ENCODE data around the gene ADAM17.
"Not testable (repeated sequence)": the region's sequence is repeated elsewhere in the genome, so short reads cannot be mapped to it uniquely, and the experiment has no call there.

ADAM17 gene

DNA sequence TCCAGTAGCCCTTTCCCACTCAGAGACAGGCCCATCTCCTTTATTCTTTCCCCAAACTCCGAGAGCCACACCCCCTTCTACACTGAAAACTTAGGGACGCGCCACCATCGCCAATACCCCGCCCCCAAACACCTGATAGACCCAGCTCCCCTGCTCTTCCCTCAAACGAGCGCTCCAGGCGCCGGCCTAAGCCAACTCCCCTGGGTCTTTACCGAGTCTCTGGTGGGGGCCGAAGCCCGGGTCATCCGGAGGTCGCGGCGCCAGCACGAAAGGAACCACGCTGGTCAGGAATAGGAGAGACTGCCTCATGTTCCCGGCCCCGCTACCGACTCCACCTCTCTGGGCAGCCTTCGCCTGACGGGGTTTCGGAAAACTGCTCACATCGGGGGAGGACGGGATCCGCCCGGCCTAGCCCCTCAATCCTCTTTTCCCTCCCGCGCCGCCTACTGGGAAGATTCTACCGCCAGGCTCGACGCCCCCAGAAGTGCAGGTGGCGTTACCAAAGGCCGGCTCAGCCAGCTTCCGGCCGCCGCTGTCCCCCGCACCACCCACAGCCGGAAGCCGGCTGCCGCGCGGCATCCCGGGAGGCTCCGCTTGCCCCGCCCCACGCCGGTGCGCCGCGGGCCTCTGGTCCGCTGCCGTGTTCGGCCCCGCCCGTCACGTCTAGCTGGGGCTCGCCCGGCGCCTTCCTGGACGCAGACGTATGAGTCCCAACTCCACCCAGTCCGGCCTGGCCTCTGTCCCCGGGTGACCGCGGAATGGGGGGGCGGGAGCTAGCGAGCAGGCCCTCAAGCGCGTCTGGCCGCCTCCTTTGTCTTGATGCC is at the start of gene ADAM17:
Gene ADAM17, minus strand, starts transcription at position 534 of the 824 bp plus-strand sequence. Its CDS starts 225 bp downstream, at position 309.
- in situ Hi-C loops (cut with MboI; ENCODE audit: low sequenced_read_pairs), result no loop called here

DNA sequence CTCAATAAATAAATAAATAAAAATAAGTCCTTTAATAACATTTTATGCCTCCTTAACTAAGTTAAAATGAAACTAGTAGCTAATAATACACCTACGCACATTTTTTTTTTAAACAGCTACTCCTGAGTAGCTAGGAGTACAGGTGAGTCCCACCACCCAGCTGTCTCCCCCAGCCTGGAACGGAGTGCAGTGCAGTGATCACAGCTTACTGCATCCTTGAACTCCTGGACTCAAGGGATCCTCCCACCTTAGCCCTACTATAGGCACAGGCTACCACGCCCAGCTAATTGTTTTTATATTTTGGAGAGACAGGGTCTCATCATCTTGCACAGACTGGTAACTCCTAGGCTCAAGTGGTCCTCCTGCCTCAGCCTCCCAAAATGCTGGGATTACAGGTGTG is 46.8 kb upstream of the ADAM17 start:
- in situ Hi-C loops (cut with MboI; ENCODE audit: low sequenced_read_pairs), result no loop called here

- in situ Hi-C loops (cut with MboI; ENCODE audit: low sequenced_read_pairs), result no loop called here
Measured at GRCh38 chr2:9601397-9601796, 45.8 kb upstream of the ADAM17 start.

- in situ Hi-C loops (cut with MboI; ENCODE audit: low sequenced_read_pairs), result no loop called here
Measured at GRCh38 chr2:9599430-9599829, 43.8 kb upstream of the ADAM17 start.

DNA sequence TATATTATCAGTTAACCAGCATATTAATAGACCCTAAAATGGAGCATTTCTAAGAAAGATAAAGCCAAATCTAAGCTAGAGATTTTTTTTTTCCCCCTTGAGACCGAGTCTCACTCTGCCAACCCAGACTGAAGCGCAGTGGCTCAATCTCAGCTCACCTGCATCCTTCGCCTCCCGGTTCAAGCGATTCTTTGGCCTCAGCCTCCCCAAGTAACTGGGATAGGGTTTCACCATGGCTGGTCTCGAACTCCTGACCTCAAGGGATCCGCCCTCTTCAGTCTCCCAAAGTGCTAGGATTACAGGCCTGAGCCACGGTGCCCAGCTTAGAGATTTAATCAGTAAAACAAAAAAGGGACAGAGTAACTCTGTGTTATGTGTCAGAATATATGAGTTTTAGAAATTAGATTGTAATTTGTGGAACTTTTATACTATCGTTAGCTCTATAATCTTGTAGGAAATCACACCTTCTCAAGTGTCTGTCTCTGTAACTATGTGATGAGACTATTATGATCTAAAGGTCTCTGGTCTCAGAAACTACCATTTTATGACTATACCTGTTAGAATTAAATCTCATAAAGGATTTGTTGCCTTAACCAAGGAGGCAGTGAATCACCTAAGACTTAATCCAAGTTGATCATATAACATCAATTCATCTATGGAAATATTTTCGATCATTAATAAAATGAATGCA is 41.1 kb upstream of the ADAM17 start:
- in situ Hi-C loops (cut with MboI; ENCODE audit: low sequenced_read_pairs), result no loop called here

GRCh38 chr2:9595746-9596145 is 40.1 kb upstream of the ADAM17 start:
- in situ Hi-C loops (cut with MboI; ENCODE audit: low sequenced_read_pairs), result no loop called here

GRCh38 chr2:9595256-9595655 is 39.6 kb upstream of the ADAM17 start:
- in situ Hi-C loops (cut with MboI; ENCODE audit: low sequenced_read_pairs), result not testable (repeated sequence)

DNA sequence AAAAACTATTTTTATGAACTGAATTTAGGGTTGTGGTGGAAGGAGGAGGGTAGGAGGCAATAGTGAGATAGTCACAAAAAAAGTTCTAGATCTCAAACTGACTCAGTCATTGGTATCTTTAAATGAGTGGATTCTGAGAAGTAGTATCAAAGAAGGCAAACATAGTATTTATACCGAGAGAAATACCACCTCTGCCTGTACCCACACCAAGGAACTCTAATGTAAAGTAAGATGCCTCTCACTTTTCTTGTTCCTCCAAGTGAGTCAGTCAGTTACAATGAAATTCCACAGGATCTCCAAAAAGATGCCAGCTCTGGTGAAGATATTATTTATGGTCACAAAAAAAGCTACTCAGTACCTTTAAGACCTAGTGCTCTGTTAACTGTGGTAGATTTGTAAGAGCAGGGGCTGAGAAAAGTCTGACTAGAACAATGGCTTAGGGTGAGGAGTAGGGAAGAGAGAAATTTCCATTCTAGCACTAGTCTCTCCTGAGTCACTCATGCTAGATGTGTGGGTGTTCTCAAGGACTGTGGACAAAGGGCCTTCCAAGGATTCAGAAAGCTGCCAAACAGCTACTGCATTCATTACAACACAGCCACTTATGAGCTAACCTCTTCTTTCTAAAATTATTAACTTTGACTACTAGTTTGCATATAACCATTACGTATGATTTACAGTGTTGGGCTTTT is 38.9 kb upstream of the ADAM17 start:
- in situ Hi-C loops (cut with MboI; ENCODE audit: low sequenced_read_pairs), result no loop called here

DNA sequence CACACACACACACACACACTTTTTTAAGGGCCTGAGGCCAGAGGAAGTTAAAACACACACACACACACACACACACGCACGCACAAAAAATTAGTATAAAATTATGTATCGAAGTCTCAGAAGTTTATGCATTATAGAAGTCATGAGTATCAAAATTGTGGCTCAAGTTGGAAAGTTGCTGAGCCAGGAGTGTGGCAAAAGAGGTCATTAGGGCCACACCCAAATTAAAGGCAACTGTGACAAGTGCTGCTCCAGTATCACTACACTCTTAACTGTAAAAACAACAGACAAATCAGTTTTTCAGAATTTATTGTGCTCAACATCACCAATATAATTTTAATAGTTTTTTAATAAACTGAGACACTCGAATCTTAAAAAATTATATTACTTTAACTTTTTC is 38.3 kb upstream of the ADAM17 start:
- in situ Hi-C loops (cut with MboI; ENCODE audit: low sequenced_read_pairs), result no loop called here

GRCh38 chr2:9592699-9593098 is 37.1 kb upstream of the ADAM17 start:
- in situ Hi-C loops (cut with MboI; ENCODE audit: low sequenced_read_pairs), result no loop called here

GRCh38 chr2:9590641-9591040 is 35.0 kb upstream of the ADAM17 start:
- in situ Hi-C loops (cut with MboI; ENCODE audit: low sequenced_read_pairs), result no loop called here

DNA sequence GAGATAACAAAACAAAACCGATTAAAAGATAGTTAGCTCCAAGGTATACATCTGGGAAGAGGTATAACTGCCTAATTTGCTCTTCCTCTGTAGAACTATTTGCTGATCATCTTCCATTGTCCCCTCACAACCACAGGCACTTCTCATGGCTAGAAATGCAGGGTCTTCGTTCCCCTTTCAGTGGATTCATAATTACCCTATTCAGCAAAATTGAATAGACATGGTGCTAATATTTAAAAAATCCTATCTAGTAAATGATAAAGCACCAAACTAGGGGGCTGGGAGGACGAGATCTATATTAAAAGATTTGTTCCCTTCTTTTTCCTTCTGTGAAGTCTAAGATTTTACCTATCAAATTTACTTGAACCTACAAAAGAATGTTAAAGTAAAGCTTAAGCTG is 30.8 kb upstream of the ADAM17 start:
- in situ Hi-C loops (cut with MboI; ENCODE audit: low sequenced_read_pairs), result no loop called here

GRCh38 chr2:9585486-9585885 is 29.9 kb upstream of the ADAM17 start:
- in situ Hi-C loops (cut with MboI; ENCODE audit: low sequenced_read_pairs), result no loop called here

DNA sequence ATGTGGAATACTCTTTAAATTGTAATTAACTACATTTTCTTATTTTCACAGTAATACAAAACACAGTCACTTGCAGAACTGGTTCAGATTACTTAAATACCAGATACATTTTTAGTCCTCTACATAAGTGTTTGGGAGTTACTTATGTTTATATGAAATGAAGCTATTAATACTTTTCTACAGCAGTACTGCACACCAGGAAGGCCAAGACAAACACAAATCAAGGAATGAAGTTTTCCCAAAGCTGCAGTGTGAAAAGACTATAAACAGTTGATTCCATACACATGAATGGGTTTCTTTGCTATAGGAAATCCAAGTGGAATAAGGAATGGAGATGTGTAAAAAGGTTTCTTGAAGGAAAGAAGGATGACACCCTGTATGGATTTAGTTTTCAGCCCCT is 29.3 kb upstream of the ADAM17 start:
- in situ Hi-C loops (cut with MboI; ENCODE audit: low sequenced_read_pairs), result not testable (repeated sequence)

DNA sequence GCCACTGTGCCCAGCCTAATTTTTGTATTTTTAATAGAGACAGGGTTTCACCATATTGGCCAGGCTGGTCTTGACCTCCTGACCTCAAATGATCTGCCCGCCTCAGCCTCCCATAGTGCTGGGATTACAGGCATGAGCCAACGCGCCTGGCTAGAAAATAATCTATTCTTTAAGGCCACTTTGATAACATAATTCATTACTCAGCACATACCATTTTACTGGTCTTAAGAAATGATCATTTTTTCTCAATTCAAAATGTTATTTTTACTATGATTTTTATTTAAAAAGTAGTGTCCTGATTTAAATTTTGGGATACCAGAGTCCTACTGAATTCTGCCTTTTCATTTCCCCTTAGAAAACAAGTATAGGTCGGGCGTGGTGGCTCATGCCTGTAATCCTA is 27.0 kb upstream of the ADAM17 start:
- in situ Hi-C loops (cut with MboI; ENCODE audit: low sequenced_read_pairs), result no loop called here

- in situ Hi-C loops (cut with MboI; ENCODE audit: low sequenced_read_pairs), result no loop called here
Measured at GRCh38 chr2:9578467-9579235, 23.0 kb upstream of the ADAM17 start.

GRCh38 chr2:9574331-9574730 is 18.7 kb upstream of the ADAM17 start:
- in situ Hi-C loops (cut with MboI; ENCODE audit: low sequenced_read_pairs), result no loop called here

- in situ Hi-C loops (cut with MboI; ENCODE audit: low sequenced_read_pairs), result no loop called here
Measured at GRCh38 chr2:9573840-9574239, 18.2 kb upstream of the ADAM17 start.

GRCh38 chr2:9573013-9573720 is 17.5 kb upstream of the ADAM17 start:
- in situ Hi-C loops (cut with MboI; ENCODE audit: low sequenced_read_pairs), result no loop called here

Data from HL-60/S4 treated with phorbol 12-myristate 13-acetate at 8.2 ng/mL for 4 days and 3 days (cell line).